Germinal center (tissue), 1 donor: ENCODE results near the gene PPP1R3E.

Experiments
- DNase-seq: peaks from one replicate; pipeline ENCODE4 v3.0.0; 2012; ENCODE audit warnings: mixed read lengths, low spot score

The PPP1R3E gene

GRCh38 chr14:23248601-23249000 is 54.1 kb downstream of the PPP1R3E start:
- no peak for DNase-seq
